GM18517 (cell line): Measurements from ENCODE around the gene SYCE3.

Experiments
- ATAC-seq: cut with Tn5 transposase; IDR thresholded peaks from one replicate; pipeline ENCODE4 v1.9.1; 2021; ENCODE audit warnings: mild to moderate bottlenecking, moderate library complexity; ENCODE audit not compliant: unreplicated experiment

The SYCE3 gene

DNA sequence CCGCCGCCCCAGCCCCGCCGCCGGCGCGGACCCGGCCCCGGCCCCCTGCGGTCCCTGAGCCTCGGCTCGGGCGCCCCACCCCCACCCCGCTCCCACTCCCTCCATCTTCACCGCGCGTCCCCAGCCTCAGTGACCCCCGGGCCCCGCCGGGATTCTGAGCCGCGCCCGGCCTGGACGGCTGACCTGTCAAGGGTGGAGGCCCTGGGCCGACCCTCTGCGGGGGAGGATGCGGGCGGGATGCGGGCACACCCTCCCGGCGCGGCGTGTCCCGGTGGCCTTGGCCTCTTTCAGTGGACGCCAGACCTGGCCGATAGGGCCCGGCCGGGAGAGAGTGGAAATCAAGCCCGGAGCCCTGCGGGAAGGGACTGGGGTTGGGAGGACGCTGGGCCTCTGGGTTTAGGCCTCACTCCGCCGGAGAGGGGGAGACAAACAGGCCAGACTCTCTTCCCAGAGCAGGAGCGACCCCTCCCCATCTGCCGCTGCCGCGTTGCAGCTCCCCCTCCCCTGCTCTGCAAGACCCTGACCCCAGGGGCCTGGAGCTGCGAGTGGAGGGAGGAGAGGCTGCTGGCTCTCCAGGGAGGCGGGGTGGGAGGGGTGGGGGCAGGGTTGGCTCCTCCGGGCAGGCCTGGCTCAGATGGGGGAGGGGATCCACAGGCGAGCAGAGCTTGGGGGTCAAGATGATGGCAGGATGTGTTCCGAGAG lies 38.4 kb upstream of the SYCE3 start:
- no peak for ATAC-seq

DNA sequence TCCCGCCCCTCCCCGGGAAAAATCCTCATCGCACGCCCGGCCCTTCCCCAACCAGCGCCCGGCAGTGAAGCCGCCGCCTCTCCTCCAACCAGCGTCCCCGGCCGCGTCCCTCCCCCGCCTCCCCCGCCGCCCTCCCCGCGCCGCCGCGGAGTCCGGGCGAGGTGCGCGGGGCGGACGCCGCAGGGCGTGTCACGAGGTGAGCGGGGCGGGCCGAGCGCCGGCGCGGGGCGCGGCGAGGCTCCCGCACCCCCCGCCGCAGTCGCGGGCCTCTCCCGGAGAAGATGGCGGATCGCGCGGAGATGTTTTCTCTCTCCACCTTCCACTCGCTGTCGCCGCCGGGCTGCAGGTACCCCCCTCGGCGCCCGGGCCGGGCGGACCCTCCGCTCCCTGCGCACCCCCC lies 37.8 kb upstream of the SYCE3 start, which contains the start of gene MAPK8IP2:
TSS of gene MAPK8IP2 (plus strand) at position 256 of the 400 bp plus-strand sequence. CDS start at position 282, 26 bp downstream.
- ATAC-seq = no peak

DNA sequence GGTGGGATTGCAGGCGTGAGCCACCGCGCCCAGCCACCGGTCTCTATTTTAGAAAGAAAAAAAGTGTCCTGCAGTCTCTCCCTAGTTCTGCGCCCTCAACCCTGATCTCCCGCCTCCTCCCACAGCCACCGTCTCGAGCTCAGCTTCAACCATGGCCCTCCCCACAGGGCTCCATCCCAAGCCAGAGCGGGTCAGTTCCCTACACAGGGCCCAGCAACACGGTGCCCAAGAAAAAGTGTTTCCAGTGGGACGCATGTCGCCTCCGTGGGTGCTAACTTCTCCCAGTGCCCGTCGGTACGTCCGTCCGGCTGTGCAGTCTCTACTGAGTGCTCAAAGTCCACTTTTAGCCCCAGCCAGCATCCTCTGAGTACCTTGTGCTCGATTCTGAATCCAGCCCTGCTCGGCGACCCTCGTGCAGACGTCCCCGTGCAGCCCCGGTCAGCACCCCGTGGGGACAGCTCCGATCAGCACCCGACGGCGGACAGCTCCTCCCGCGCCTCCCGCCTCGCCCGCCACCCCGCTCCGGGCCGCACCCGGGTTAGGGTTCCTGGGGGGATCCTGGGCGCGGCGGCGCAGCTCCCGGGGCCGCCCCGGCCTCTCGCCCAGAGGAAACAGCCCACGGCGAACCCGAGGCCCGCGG lies 37.2 kb upstream of the SYCE3 start:
- no peak for ATAC-seq

DNA sequence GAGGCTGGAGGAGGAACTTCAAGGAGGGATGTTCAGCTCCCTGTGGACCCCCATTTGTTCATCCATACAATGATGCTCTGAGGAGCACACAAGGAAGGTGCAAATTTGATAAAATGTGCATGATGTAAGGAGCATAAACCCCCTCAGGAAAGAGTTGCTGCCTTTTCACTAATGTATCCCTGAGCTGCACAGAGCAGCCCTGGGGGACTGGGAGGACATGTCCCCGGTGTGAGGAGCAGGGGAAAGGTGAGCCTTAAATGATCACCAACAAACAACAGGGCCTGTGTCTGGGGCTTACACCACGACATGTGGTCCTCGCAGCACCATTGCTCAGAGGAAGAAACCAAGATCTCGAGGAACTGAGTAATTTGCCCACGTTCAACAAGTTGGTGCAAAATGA lies 34.4 kb upstream of the SYCE3 start:
- no peak for ATAC-seq

DNA sequence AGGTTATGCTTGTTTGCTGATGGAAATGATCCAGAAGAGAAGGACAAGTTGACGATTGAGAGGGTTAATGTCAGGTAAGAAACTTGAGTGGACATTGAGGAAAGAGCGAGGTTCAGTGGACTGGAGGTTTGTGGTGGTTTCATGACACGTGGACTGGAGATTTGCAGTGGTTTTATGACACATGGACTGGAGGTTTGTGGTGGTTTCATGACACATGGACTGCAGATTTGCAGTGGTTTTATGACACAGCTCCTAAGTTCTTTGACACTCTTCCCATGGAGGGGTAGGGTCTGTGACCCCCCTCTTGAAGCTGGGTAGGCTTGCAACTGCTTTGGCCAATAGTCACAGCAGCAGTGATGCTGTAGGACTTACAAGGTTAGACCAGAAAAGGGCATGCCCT lies 32.5 kb upstream of the SYCE3 start:
- no peak for ATAC-seq

DNA sequence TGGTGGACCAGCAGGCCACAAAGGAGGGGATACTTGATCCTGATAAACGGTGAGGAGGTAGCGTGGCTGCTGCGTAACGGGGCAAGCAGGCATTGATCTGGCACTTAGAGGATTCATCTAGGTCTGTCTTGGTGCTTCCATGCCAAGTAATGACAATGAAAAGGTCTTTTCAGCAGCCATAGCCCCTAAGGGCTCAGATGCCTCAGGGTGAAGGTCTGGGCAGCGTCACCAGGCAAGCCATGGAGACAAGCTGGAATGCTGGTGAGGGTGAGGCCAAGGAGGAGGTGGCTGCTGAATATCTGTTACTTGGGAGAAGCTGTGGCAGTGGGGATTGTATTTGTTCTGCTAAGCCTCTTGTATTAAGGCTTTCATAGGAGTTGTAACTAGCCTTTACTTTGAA lies 24.7 kb upstream of the SYCE3 start:
- no peak for ATAC-seq

DNA sequence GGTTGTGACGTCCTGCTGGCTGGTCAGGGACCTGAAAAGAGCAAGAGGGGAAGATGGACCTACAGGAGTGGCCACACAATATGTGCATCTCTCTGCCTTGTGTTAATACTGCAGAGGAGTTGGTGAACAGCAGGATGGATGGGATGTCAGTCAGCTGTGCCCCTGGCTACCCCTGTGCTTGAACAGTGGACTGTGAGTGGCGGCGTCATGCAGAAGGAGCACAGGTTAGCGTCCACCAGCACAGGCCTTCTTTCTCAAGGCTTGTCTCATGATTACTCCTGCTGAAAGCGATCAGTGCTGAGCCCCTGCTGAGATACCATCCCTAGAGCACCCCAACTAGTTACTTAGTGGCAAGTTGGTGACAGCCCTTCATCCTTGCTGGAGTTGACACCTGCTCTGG lies 23.7 kb upstream of the SYCE3 start:
- no peak for ATAC-seq

DNA sequence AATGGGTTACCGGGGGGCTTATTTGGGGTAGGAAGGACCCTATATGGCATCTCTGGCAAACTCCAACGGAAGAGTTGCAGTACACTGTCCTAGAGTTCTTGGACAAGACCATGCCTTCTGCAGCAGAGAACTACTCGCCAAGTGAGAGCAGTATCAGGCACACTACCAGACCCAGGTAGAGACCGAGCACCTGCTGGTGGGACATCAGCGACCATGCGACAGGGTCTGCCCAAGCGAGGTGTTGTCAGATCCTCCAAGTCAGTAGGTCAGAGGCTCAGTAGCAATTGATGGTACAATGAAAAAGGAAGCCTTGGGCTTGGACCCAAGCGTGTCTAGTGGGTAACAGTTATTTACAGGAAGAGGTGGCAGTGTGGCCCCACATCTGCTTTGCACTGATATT lies 23.1 kb upstream of the SYCE3 start:
- ATAC-seq = no peak

DNA sequence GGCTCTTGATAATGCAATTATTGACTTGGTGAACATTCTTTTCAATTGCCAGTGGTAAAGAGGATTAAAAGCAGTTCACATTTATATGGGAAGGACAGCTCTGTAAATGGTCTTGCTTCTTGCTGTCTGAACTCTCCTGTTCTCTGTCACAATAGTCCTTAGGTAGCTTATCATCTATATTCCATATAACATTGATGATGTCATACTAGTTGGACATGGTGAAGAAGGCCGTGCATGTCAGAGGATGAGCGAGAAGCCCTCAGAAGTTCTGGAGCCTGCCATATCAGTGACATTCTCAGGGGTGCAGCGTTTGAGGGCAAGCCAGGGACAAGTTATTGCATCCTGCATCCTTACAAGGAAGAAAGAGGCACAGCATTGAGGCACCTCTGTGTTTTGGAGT lies 22.5 kb upstream of the SYCE3 start:
- ATAC-seq = no peak

DNA sequence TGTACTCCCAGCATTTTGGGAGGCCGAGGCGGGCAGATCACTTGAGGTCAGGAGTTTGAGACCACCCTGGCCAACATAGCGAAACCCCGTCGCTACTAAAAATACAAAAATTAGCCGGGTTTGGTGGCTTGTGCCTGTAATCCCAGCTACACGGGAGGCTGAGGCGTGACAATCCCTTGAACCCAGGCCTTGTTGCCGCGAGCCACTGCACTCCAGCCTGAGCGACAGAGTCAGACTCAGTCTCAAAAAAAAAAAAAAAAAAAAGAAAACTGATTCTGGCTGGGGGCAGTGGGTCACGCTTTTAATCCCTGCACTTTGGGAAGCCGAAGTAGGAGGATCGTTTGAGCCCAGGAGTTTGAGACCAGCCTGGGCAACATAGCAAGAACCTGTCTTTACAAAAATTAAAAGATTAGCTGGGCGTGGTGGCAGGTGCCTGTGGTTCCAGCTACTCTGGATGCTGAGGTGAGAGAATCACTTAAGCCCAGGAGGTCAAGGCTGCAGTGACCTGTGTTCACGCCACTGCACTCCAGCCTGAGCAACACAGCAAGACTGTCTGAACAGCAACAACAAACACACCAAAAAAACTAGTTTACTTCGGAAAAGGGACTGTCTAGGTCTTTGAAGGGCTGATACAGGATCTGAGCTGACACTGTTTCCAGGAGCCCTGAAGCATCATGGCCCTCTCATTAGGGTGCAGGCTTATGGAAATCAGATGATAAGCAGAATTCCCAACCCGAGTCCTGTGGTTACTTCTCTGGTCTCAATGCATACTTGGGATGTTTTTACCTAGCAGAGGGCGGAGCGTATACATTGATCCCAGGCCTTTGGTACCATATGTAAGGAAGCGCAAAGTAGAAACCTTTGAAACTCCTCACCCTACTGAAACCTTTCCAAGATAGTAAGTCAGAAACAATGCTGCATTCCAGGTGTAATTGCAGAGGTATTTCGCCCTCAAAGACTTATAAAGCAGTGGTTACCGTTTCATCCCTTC lies 21.7 kb upstream of the SYCE3 start:
- ATAC-seq = no peak

DNA sequence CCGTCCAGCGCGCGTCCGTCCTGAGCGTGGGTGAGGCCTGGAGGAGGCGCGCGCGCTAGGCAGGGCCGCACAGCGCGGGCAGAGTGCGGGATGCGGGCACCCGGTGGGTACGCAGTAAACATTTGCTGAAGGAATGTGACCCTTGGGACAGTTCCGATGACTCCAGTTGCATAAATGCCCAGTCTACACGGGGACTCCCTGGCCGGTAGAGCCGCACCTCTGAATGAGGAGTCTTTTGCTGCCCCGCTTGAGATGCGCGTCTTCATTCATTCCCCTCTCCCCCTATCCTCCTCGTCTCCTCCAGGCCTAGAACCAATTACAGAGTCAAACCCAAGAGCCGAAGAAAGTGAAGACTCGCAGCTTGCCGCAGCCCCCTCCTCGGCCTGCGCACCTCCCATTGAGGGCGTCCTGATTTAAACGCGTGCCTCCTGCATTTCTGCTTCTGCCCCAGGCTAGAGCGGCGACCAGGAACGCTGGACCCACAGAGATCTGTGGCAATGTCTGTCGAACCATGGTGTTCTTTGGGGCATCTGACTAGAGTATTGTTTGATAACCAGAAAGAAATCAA lies 20.7 kb upstream of the SYCE3 start:
- peak; percentile 33 for ATAC-seq

DNA sequence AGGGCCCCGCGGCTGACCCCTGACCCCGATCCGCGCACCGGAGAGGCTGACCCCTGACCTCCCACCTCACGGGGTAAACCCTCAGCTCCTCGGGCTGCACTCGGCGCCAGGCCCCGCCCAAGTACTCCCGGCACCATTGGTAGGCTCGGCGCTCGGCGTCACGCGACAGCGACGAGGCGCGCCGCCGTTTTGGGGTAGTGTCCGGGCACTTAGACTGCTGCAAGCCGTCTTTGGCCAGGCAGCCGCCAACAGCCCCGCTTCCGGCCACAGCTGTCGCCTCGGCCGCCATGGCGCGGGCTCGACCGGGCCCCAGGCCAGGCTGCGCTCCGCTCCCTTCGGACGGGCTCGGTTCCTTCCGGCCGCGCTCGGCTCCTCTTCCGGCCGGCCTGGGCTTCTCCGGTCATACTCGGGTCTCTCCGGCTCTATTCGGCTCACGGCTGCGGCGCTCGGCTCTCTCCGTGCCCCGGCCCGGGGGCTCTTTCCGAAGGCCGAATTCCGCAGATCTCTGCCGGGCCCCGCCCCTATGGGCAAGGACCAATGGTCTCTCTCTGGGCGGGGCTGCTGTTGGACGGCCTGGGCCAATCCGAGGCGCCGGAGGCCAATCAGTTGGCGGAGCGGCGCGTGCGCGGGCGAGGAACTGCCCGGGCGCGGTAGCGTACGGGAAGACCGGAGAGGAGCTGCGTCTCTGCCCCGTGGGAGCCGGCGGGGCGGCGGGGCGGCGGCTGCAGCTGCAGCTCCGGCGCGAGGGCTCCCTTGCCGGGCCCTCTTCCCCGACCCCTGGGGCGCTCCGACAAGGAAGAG lies 20.0 kb upstream of the SYCE3 start, which contains the start of gene CHKB:
TSS of gene CHKB (minus strand) at position 357 of the 801 bp plus-strand sequence. CDS start at position 289, 68 bp downstream.
- peak; percentile 89 for ATAC-seq

DNA sequence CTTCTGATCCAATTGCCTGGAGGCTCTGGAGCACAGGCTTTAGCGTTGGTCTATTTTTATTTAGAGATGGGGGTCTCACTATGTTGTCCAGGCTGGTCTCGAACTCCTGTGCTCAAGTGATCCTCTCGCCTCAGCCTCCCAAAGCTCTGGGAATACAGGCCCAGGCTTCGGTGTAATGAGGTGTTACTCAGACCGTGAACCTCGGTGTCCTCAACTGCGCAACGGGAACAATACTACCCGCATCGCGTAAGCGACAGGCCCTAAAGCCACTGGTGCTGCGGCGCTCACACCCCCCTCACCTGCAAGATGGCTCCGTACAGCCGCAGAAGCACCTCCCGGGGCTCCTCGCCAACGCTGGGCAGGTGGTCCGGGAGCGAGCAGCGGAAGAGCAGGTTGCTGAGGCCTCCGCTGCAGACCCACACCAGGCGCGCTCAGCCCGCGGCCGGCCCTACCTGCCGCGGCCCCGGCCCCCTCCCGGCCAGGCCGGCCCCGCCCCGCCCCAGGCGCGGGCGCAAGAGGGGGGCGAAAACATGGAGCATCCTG lies 19.3 kb upstream of the SYCE3 start:
- ATAC-seq = no peak

DNA sequence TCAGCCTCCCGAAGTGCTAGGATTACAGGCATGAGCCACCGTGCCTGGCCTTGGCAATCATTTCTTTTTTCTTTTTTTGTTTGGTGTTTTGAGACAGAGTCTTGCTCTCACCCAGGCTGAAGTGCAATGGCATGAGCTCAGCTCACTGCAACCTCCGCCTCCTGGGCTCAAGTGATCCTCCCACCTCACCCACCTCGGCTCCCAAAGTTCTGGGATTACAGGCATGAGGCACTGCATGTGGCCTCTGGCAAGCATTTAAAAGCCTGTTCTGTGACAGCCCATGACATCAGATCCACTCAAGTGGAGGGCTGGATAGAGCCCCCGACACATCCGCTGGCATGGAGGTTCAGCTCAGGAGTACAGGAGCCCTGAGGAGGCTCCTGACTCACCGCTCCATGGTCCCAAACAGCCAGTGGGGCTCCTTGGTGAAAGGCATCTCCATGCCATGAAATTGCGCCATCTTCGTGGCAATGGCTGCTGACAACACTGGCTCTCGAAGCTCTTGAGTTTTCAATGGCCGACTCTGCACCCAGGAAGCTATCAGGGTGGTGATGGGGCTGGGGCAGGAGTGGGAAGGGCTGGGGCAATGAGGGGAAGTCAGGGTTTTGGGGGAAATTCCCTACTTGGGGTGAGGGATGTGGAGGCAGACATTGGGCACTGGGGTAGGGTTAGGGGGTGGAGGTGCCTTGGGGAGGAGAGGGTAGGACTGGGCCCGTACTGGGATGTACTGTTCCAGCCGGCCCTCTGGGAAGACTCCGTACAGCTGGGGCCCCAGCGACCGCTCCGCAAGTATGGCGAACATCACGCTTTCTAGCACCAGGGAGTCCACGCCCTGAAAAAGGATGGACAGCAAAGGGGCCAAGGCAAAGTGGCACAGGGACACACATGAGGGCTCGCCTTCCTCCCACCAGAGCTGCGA lies 18.6 kb upstream of the SYCE3 start:
- ATAC-seq = no peak

DNA sequence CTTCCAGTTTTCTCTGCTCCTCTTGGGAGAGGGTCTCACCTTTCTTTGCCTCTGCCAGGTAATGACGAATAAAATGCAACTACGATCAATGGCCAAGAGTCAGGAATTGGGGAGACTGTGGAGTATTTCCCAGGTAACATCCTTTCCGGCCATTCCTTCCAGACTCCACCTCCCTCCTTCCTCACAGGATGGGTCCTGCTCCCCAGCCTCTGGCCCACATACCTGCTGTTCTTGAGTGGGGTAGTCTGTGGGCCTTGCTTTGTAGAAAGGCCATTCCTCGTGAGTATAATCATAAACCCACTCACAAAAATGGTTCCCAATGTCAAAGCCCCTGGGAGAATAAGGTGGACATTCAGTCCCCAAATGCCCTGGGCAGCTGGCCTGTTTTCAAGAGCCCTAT lies 17.0 kb upstream of the SYCE3 start:
- ATAC-seq = no peak

DNA sequence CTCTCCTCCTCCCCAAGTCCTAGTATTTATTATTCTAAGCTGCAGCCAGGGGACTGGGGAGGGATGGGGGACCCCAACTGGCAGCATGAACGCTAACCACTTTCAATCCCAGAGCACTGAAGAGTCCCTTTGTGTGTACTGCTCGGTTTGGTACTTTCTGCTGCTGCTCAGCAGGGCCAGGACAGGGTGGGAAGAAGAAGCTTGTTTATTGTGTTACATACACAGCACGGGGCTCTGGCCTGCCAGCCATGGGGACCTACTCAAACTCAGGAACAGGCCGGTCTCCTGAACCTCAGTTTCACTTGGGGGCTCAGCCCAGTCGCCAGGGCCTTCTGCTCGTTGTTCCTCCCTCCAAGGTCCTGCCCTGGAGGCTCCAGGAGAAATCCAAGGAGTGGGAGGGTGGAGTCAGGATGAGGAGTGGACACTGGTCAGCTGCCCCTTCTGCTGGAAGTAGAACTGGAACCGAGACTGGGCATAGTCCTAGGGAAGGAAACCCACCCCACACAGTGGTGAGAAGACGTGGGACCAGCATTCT lies 16.1 kb upstream of the SYCE3 start:
- no peak for ATAC-seq

DNA sequence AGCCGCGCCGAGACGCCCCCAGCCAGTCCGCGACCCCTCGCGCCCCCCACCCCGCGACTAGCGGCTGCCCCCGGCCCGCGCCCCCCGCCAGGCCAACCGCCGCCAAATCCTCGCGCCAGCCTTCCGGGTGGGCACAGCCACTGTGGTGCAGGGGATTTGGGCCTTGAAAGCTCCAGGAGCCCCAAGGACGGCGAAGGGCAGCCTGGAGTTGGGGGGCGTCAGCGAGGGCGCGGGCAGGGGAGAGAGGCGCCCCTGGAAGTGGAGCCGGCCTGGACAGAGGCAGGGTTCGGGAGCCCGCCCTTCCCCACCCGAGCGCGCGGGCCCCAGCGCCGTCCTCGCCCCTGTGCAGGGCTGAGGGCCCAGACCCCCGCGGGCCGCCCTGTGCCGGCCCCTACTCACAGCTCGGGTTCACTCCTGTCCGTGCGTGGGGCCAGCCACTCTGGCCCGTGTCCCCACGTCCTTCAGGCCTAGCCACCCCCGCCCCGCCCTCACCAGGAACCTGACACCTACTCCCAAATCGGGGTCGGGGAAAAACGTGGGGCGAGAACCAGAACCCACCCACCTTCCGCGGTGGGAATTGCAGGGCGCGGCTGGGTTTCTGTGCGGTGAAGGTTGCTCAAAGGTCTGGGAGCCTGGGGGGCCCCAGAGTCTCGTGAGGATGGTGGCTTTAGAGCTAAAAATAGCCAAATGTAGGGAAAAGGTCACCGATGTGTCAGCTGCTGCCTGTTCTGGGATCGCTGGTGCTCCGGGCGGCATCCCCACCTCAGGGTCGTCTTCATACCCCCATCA lies 15.5 kb upstream of the SYCE3 start, which contains the start of gene CPT1B:
TSS of gene CPT1B (minus strand) at position 441 of the 789 bp plus-strand sequence. CDS start 512 bp downstream, outside the sequence.
- no peak for ATAC-seq

DNA sequence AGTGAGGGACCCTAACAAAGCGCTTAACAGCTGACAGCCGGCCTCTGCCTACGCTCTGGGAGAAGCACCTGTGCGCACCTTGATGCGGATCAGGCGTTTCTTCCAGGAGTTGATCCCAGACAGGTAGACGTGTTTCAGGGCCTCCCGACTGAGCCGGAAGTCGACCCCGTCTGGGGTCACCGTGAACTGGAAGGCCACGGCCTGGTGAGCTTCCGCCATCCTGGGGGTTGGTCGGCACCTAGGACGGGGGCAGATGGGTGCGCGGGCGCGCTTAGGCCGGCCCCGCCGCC lies 14.9 kb upstream of the SYCE3 start:
- ATAC-seq = no peak
